SU-DHL-6 (cell line): ENCODE results near the gene TEAD1.

Source experiments
- H2AFZ ChIP-seq: fragments of 200-600 bp; sonication (generic); 2 replicates; pipeline ENCODE4 v1.6.1; 2014; ENCODE audit warnings: low read depth, mild to moderate bottlenecking, moderate library complexity, mixed read lengths, antibody characterized with exemption, low read length; ENCODE audit not compliant: severe bottlenecking
- H3F3A ChIP-seq: fragments of 200-600 bp; shearing (Covaris generic); 2 replicates; pipeline ENCODE4 v1.6.0; 2016; ENCODE audit warnings: antibody characterized with exemption, mild to moderate bottlenecking; ENCODE audit not compliant: insufficient read depth
- H3K27ac ChIP-seq: fragments of 200-600 bp; sonication (generic); 2 replicates; pipeline ENCODE4 v1.5.1; 2016; ENCODE audit warnings: low read depth, mild to moderate bottlenecking, low read length, moderate library complexity, mixed read lengths
- H3K27me3 ChIP-seq: fragments of 200-600 bp; sonication (generic), shearing (Covaris generic); 2 replicates; pipeline ENCODE4 v1.6.0; 2014; ENCODE audit warnings: mild to moderate bottlenecking, low read length
- H3K36me3 ChIP-seq: fragments of 200-600 bp; sonication (generic); 2 replicates; pipeline ENCODE4 v1.6.1; 2014; ENCODE audit warnings: mild to moderate bottlenecking, low read length, mixed read lengths
- H3K4me2 ChIP-seq: fragments of 300-600, 200-600 bp; shearing (Covaris generic), sonication (generic); 2 replicates; pipeline ENCODE4 v1.6.0; 2014; ENCODE audit warnings: low read length, low read depth, mild to moderate bottlenecking; ENCODE audit not compliant: poor library complexity, severe bottlenecking
- H3K4me3 ChIP-seq: fragments of 200-600 bp; sonication (generic); 2 replicates; pipeline ENCODE4 v1.5.1; 2014; ENCODE audit warnings: antibody characterized with exemption, low read length, mild to moderate bottlenecking, mixed read lengths; ENCODE audit not compliant: insufficient read depth, poor library complexity, severe bottlenecking
- H3K79me2 ChIP-seq: fragments of 200-600 bp; sonication (generic); 2 replicates; pipeline ENCODE4 v1.6.1; 2014; ENCODE audit warnings: mild to moderate bottlenecking, low read length, moderate library complexity; ENCODE audit not compliant: insufficient read depth
- H3K9ac ChIP-seq: fragments of 200-600 bp; sonication (generic); 2 replicates; pipeline ENCODE4 v1.7.0; 2014; ENCODE audit warnings: mild to moderate bottlenecking, low read length
- H3K9me2 ChIP-seq: fragments of 200-600 bp; sonication (generic); replicated peaks from 2 replicates; pipeline ENCODE4 v1.6.1; 2014; ENCODE audit warnings: low read length; ENCODE audit not compliant: insufficient read depth
- H3K9me3 ChIP-seq: fragments of 200-600 bp; sonication (generic); 2 replicates; pipeline ENCODE4 v1.6.1; 2014; ENCODE audit warnings: low read length, mixed read lengths; ENCODE audit not compliant: insufficient read depth
- H4K20me1 ChIP-seq: fragments of 200-600 bp; sonication (generic); 2 replicates; pipeline ENCODE4 v1.6.1; 2014; ENCODE audit warnings: low read depth, mild to moderate bottlenecking, antibody characterized with exemption, low read length, moderate library complexity, mixed read lengths
- EZH2phosphoT487 ChIP-seq: fragments of 200-600 bp; sonication (generic), shearing (Covaris generic); conservative IDR thresholded peaks from 2 replicates; pipeline ENCODE4 v1.6.1; 2018; ENCODE audit warnings: mild to moderate bottlenecking, antibody characterized with exemption, low read length, moderate library complexity, mixed read lengths
- TF ChIP-seq, protein P1 (sequence below): fragments of 200-600 bp; sonication (generic); IDR thresholded peaks from one replicate; pipeline ENCODE4 v1.5.1; 2017; ENCODE audit warnings: antibody characterized with exemption, mild to moderate bottlenecking, low read length, moderate library complexity; ENCODE audit not compliant: insufficient read depth, poor library complexity, severe bottlenecking

TEAD1 gene

DNA sequence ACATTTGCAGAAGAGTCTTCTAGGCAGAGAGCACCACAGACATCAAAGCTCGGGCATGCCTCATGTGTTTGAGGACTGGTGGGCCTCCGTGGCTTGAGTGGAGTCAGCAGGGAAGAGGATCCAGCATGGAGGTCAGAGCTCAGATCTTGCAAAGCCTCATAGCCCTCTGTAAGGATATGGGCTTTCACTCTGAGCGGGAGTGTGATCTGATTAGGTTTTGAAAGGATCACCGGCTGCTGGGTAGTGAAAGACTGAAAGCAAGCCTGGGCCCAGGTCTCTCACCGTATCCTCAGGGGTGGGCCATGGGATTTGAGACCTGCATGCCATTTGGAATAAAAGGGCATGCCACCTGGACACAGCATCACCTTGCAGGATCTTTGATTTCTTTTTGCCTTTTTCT lies 112.7 kb downstream of the TEAD1 start:
- Histone ChIP-seq H3K4me3 (no peak overlapping the region), H3K9me3 (no peaks in the 10 kb centered on the region), H3K27ac (no peak overlapping the region), H4K20me1 (no peaks in the 10 kb centered on the region), H3K79me2 (no peaks in the 10 kb centered on the region), H3K4me2 (no peak overlapping the region), H3K27me3 (no peaks in the 10 kb centered on the region), H3K36me3 (no peaks in the 10 kb centered on the region), H3F3A (no peaks in the 10 kb centered on the region), H3K9ac (no peak overlapping the region), H2AFZ (no peak overlapping the region), H3K9me2 (no peaks in the 10 kb centered on the region)
- TF ChIP-seq EZH2phosphoT487 = no peak
- TF ChIP-seq, protein P1, sequence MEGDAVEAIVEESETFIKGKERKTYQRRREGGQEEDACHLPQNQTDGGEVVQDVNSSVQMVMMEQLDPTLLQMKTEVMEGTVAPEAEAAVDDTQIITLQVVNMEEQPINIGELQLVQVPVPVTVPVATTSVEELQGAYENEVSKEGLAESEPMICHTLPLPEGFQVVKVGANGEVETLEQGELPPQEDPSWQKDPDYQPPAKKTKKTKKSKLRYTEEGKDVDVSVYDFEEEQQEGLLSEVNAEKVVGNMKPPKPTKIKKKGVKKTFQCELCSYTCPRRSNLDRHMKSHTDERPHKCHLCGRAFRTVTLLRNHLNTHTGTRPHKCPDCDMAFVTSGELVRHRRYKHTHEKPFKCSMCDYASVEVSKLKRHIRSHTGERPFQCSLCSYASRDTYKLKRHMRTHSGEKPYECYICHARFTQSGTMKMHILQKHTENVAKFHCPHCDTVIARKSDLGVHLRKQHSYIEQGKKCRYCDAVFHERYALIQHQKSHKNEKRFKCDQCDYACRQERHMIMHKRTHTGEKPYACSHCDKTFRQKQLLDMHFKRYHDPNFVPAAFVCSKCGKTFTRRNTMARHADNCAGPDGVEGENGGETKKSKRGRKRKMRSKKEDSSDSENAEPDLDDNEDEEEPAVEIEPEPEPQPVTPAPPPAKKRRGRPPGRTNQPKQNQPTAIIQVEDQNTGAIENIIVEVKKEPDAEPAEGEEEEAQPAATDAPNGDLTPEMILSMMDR = no peak

DNA sequence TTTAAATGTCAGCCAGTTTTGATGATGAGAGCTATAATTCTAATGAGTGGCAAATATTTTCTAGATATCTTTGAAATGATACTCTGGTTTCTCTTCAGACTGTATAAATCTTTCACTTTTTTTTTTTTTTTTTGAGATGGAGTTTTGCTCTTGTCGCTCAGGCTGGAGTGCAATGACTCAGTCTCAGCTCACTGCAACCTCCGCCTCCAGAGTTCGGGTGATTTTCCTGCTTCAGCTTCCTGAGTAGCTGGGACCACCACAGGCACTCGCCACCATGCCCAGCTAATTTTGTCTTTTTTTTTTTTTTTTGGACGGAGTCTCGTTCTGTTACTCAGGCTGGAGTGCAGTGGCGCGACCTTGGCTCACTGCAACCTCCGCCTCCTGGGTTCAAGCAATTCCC lies 113.6 kb downstream of the TEAD1 start:
- TF ChIP-seq, protein P1 = no peak
- no peak for TF ChIP-seq EZH2phosphoT487
- Histone ChIP-seq H3K9ac (no peak overlapping the region), H3K4me2 (no peak overlapping the region), H3K9me2 (no peaks in the 10 kb centered on the region), H3K36me3 (no peaks in the 10 kb centered on the region), H3F3A (no peaks in the 10 kb centered on the region), H4K20me1 (no peaks in the 10 kb centered on the region), H3K4me3 (no peak overlapping the region), H3K27me3 (no peaks in the 10 kb centered on the region), H3K27ac (no peak overlapping the region), H3K9me3 (no peaks in the 10 kb centered on the region), H2AFZ (no peak overlapping the region), H3K79me2 (no peaks in the 10 kb centered on the region)

DNA sequence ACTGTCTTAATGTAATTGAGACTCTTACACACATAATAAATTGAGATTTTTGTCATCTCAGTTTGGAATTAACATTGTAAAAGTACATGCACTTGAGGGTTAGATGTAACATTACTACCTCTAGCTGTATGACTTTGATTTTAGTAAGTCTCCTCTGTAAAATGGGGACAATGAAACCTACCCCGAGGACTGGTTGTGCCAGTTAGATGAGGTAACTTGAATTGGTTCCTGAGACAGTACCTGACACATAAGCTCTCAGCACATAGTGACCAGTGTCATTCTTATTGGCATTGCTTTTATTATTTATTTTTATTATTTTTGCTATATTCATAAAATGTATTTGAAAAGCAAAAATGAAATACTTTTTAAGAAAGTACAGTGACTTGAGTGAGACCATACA lies 114.8 kb downstream of the TEAD1 start:
- Histone ChIP-seq H3K27me3 (no peaks in the 10 kb centered on the region), H2AFZ (no peak overlapping the region), H3K9me2 (no peaks in the 10 kb centered on the region), H3K9me3 (no peaks in the 10 kb centered on the region), H3K27ac (no peak overlapping the region), H3F3A (no peaks in the 10 kb centered on the region), H3K79me2 (no peaks in the 10 kb centered on the region), H3K4me3 (no peak overlapping the region), H4K20me1 (no peaks in the 10 kb centered on the region), H3K4me2 (no peak overlapping the region), H3K9ac (no peak overlapping the region), H3K36me3 (no peaks in the 10 kb centered on the region)
- no peak for TF ChIP-seq EZH2phosphoT487
- TF ChIP-seq, protein P1 = no peak
